ENCODE data around the gene GBP1. TPM values are rescaled to one million over a fixed set of nuclear protein-coding genes. Genes with fewer than 3 reads are reported as not detected.
"Not testable (repeated sequence)": the region's sequence is repeated elsewhere in the genome, so short reads cannot be mapped to it uniquely, and the experiment has no call there.

The GBP1 gene
- total RNA-seq, 1 donor = 162 TPM

- TF ChIP-seq CTCF (IDR thresholded peaks at IDR 0.05; ENCODE audit: insufficient read depth, low read depth, low read length) = no peak
- no peak for DNase-seq (ENCODE audit: low read depth)
- no peak overlapping the region for H3K4me3 ChIP-seq (ENCODE audit: low read depth, low read length)
Observed at GRCh38 chr1:89081005-89081404, 16.0 kb upstream of the GBP1 start.

DNA sequence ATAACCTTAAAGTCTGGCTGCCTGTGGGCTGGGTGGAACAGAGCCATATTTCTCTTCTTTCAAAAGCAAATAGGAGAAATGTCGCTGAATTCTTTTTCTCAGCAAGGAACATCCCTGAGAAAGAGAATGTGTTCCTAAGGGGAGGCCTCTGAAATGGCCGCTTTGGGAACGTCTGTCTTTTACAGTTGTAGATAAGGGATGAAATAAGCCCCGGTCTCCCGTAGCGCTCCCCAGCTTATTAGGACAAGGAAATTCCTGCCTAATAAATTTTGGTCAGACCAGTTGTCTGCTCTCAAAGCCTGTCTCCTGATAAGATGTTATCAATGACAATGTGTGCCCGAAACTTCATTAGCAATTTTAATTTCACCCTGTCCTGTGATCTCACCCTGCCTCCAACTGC, 15.1 kb upstream of the GBP1 start:
- not testable (repeated sequence) for H3K4me3 ChIP-seq (ENCODE audit: low read depth, low read length); DNase-seq (ENCODE audit: low read depth)

GRCh38 chr1:89072466-89073065, 7.6 kb upstream of the GBP1 start:
- not testable (repeated sequence) for DNase-seq (ENCODE audit: low read depth)

DNA sequence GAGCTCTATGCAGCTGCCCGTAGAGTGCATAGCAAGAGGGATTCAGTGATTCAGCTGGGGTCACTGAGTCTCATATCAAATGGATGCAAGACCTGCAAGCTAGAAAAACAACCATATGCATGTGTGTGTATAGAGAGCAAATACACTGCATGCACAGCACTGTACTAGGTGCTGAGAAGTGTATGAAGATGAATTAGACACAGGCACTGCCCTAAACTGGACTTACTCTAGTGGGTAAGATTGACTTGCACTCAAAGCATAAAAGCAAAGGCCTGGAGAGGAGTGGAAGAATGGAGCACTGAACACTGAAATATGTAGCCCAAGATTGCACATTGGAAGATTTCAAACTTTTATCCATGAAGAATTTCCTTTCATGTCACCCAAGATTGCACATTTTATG, 5.5 kb upstream of the GBP1 start:
- peak; percentile 5 for DNase-seq (ENCODE audit: low read depth)
- H3K4me3 ChIP-seq (ENCODE audit: low read depth, low read length) = peak overlapping the region; percentile 53

More at GRCh38 chr1:89072466-89073065, 7.6 kb upstream of the GBP1 start:
- not testable (repeated sequence) for H3K4me3 ChIP-seq (ENCODE audit: low read depth, low read length)

DNA sequence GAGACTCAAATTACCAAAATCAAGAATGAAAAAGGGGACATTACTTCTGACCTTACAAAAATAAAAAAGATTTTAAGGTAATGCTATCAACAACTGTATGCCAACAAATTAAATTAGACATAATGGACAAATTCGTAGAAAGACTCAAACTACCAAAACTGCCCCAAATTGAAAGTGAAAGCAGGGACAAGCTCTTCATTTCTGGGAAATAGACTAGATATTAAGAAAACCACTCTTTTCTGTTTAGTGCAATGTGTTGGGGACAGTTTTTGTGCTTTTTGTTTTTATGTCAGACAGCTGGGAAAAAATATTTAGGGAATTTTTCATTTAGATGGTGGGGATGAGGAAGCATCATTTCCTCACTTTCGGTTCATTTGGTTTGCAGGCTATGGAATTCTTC, 4.9 kb upstream of the GBP1 start:
- peak; percentile 51 for DNase-seq (ENCODE audit: low read depth)
- peak overlapping the region; percentile 53 for H3K4me3 ChIP-seq (ENCODE audit: low read depth, low read length)
- TF ChIP-seq CTCF (IDR thresholded peaks at IDR 0.05; ENCODE audit: insufficient read depth, low read depth, low read length) = no peak

More for the DNA sequence above, 5.5 kb upstream of the GBP1 start:
- no peak for TF ChIP-seq CTCF (IDR thresholded peaks at IDR 0.05; ENCODE audit: insufficient read depth, low read depth, low read length)

GRCh38 chr1:89068291-89068690, 3.3 kb upstream of the GBP1 start:
- peak; percentile 69 for DNase-seq (ENCODE audit: low read depth)
- no peak for TF ChIP-seq CTCF (IDR thresholded peaks at IDR 0.05; ENCODE audit: insufficient read depth, low read depth, low read length)
- H3K4me3 ChIP-seq (ENCODE audit: low read depth, low read length) = no peak overlapping the region

- no peak for DNase-seq (ENCODE audit: low read depth)
- no peak for TF ChIP-seq CTCF (IDR thresholded peaks at IDR 0.05; ENCODE audit: insufficient read depth, low read depth, low read length)
- H3K4me3 ChIP-seq (ENCODE audit: low read depth, low read length) = peak overlapping the region; percentile 68
Observed at GRCh38 chr1:89064632-89065031, 376 bp downstream of the GBP1 start.

DNA sequence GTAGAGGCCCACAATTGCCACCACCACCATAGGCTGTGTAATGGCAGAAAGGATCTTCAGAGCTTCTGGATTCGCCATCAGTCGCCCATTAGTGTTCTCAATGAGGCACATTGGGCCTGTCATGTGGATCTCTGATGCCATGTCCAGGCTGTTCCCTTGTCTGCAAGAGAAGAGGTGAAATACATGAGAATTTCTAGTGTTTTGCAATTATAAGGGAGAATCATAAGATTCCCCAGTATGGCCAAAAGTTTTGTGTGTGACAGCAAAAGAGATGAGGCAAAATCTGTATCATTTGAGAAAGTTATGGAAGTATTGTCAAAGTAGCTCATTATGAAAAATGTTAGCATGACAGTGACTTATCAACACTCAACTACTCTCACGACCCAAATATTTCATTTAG, 1.9 kb downstream of the GBP1 start:
- DNase-seq (ENCODE audit: low read depth) = no peak
- TF ChIP-seq CTCF (IDR thresholded peaks at IDR 0.05; ENCODE audit: insufficient read depth, low read depth, low read length) = no peak
- H3K4me3 ChIP-seq (ENCODE audit: low read depth, low read length) = no peak overlapping the region

Measured in fibroblast of villous mesenchyme (primary cell).